PC-3 (cell line): ENCODE results near the gene OR7C2. TPM values are rescaled to one million over a fixed set of nuclear protein-coding genes. Genes with fewer than 3 reads are reported as not detected.

ENCODE experiments used
- ATAC-seq: fragments of 200-7000 bp; cut with Tn5 transposase; 2 replicates; pipeline ENCODE4 v1.9.1; 2020; ENCODE audit warnings: mild to moderate bottlenecking, moderate library complexity
- BruUV-seq: library from RNA; stranded (reverse); fragments of 400-500 nt; replicated peaks from 2 replicates; lab custom pipeline; 2021; lab: Mats Ljungman, UMichigan
- CTCF ChIA-PET: fragments of 300-600 bp; sonication (Branson Sonifier 250); formaldehyde crosslinking; loops from one replicate; lab custom pipeline; 2022; ENCODE audit warnings: antibody characterized with exemption; lab: Charles Lee
- POLR2A ChIA-PET: fragments of 300-600 bp; sonication (Branson Sonifier 250); formaldehyde crosslinking; loops from one replicate; lab custom pipeline; 2022; ENCODE audit warnings: antibody characterized with exemption; ENCODE audit not compliant: unreplicated experiment; lab: Charles Lee
- DNase-seq: peaks from one replicate; pipeline ENCODE4 v3.0.0-alpha.2; 2015
- H2AFZ ChIP-seq: fragments of 300-600 bp; sonication (generic); 2 replicates; pipeline ENCODE4 v1.6.0; 2016; ENCODE audit warnings: antibody characterized with exemption, low read length
- H3F3A ChIP-seq: fragments of 300-600 bp; sonication (generic); one replicate; pipeline ENCODE4 v1.6.0; 2017; ENCODE audit warnings: antibody characterized with exemption, low read length, control low read depth, mild to moderate bottlenecking; ENCODE audit not compliant: unreplicated experiment
- H3K27ac ChIP-seq: fragments of 300-600 bp; sonication (generic); 2 replicates; pipeline ENCODE4 v1.5.1; 2016; ENCODE audit warnings: mild to moderate bottlenecking, low read length
- H3K27me3 ChIP-seq: fragments of 300-600 bp; sonication (generic); 2 replicates; pipeline ENCODE4 v1.6.1; 2016; ENCODE audit warnings: low read length, mixed read lengths
- H3K36me3 ChIP-seq: fragments of 300-600 bp; sonication (generic); 2 replicates; pipeline ENCODE4 v1.6.1; 2016; ENCODE audit warnings: low read depth, mixed run types, low read length, mixed read lengths
- H3K4me1 ChIP-seq: fragments of 300-600 bp; sonication (generic); 2 replicates; pipeline ENCODE4 v1.5.1; 2016; ENCODE audit warnings: low read length; ENCODE audit not compliant: insufficient read depth
- H3K4me2 ChIP-seq: fragments of 300-600 bp; sonication (generic); 2 replicates; pipeline ENCODE4 v1.6.0; 2016; ENCODE audit warnings: low read length
- H3K4me3 ChIP-seq: fragments of 300-600 bp; sonication (generic); 2 replicates; pipeline ENCODE4 v1.5.1; 2016; ENCODE audit warnings: mild to moderate bottlenecking, low read length, mixed read lengths
- H3K79me2 ChIP-seq: fragments of 300-600 bp; sonication (generic); 2 replicates; pipeline ENCODE4 v1.6.1; 2017; ENCODE audit warnings: low read length, mixed read lengths
- H3K9ac ChIP-seq: fragments of 300-600 bp; sonication (generic); 2 replicates; pipeline ENCODE4 v1.6.0; 2016; ENCODE audit warnings: mild to moderate bottlenecking, low read length
- H3K9me2 ChIP-seq: fragments of 300-600 bp; sonication (generic); replicated peaks from 2 replicates; pipeline ENCODE4 v1.6.1; 2016; ENCODE audit warnings: mixed run types, low read length, mixed read lengths
- H3K9me3 ChIP-seq: fragments of 300-600 bp; sonication (generic); 2 replicates; pipeline ENCODE4 v1.6.1; 2016; ENCODE audit warnings: low read length, mixed read lengths
- H4K20me1 ChIP-seq: fragments of 300-600 bp; sonication (generic); 2 replicates; pipeline ENCODE4 v1.6.1; 2016; ENCODE audit warnings: low read length, mixed read lengths
- CTCF ChIP-seq: fragments of 300-600 bp; sonication (generic); conservative IDR thresholded peaks from 2 replicates; pipeline ENCODE4 v1.5.1; 2017; ENCODE audit warnings: antibody characterized with exemption, low read depth, mild to moderate bottlenecking, low read length
- EZH2 ChIP-seq: fragments of 300-600 bp; sonication (generic); IDR thresholded peaks from one replicate; pipeline ENCODE4 v1.6.1; 2017; ENCODE audit warnings: antibody characterized with exemption, mild to moderate bottlenecking, low read length; ENCODE audit not compliant: unreplicated experiment
- EZH2phosphoT487 ChIP-seq: fragments of 300-600 bp; sonication (generic); IDR thresholded peaks from 2 replicates; pipeline ENCODE4 v1.6.1; 2018; ENCODE audit warnings: mild to moderate bottlenecking, antibody characterized with exemption, low read length, borderline replicate concordance
- intact Hi-C: fragments of 100-400 bp; cut with micrococcal nuclease; formaldehyde crosslinking; loops from 2 replicates; pipeline ENCODE4 v1.9.0; 2023
- total RNA-seq: library from RNA; depleted of rRNA; stranded (reverse); fragments of >200 nt; gene quantifications from 2 replicates; pipeline ENCODE4 v1.2.3, GENCODE V29; 2014

OR7C2 gene
- total RNA-seq, 1 experiment from 2014 or later: not detected

GRCh38 chr19:14949876-14950275 is 8.6 kb downstream of the OR7C2 start:
- no TSS peak for BruUV-seq
- H3K9me2 ChIP-seq: no peaks in the 10 kb centered on the region
- H3K4me3 ChIP-seq: no peak overlapping the region
- no peaks in the 10 kb centered on the region for H3F3A ChIP-seq
- DNase-seq: no peak
- H2AFZ ChIP-seq: no peak overlapping the region
- no peak for ATAC-seq
- no peaks in the 10 kb centered on the region for H3K79me2 ChIP-seq
- H3K27me3 ChIP-seq: no peaks in the 10 kb centered on the region
- TF ChIP-seq EZH2 (no peak), EZH2phosphoT487 (no peak), CTCF (no peak)
- H3K9ac ChIP-seq: no peak overlapping the region
- H3K36me3 ChIP-seq: no peaks in the 10 kb centered on the region
- H3K9me3 ChIP-seq: 0 out of 2 replicates have a peak, but pooled peaks cover 2% of the 10 kb centered on the region
- ChIA-PET CTCF (no interaction called here), POLR2A (no interaction called here)
- H3K27ac ChIP-seq: no peak overlapping the region
- H3K4me1 ChIP-seq: no peaks in the 10 kb centered on the region
- H3K4me2 ChIP-seq: no peak overlapping the region
- H4K20me1 ChIP-seq: no peaks in the 10 kb centered on the region
- intact Hi-C loops: no loop called here

DNA sequence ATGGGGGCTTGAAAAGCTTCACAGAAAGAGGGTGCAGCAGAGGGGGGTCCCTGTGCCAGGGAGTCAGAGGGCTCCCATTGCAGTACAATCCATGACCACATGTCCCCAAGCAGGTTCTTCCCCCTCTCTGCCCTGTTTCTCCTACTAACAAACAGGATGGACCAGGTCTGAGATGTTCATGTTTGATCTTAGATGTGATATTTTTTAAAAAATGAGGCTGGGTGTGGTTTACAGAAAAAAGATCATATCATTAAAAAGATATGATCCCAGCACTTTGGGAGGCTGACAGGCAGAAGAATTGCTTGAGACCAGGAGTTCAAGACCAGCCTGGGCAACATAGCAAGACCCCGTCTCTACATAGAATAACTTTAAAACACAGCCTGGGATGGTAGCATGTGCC is 9.1 kb downstream of the OR7C2 start:
- H3K4me1 ChIP-seq: no peaks in the 10 kb centered on the region
- no peak for DNase-seq
- CTCF ChIA-PET: no interaction called here
- H3K4me3 ChIP-seq: no peak overlapping the region
- POLR2A ChIA-PET: no interaction called here
- no peak overlapping the region for H3K27ac ChIP-seq
- ATAC-seq: no peak
- BruUV-seq: no TSS peak
- H3F3A ChIP-seq: no peaks in the 10 kb centered on the region
- no peak overlapping the region for H3K9ac ChIP-seq
- no peak for TF ChIP-seq EZH2phosphoT487
- TF ChIP-seq CTCF: no peak
- TF ChIP-seq EZH2: no peak
- H3K9me2 ChIP-seq: no peaks in the 10 kb centered on the region
- H3K36me3 ChIP-seq: no peaks in the 10 kb centered on the region
- no peaks in the 10 kb centered on the region for H4K20me1 ChIP-seq
- H3K4me2 ChIP-seq: no peak overlapping the region
- no peaks in the 10 kb centered on the region for H3K27me3 ChIP-seq
- H3K9me3 ChIP-seq: no peaks in the 10 kb centered on the region
- H3K79me2 ChIP-seq: no peaks in the 10 kb centered on the region
- no peak overlapping the region for H2AFZ ChIP-seq
- intact Hi-C loops: no loop called here

GRCh38 chr19:14952767-14953166 is 11.5 kb downstream of the OR7C2 start:
- POLR2A ChIA-PET: no interaction called here
- Histone ChIP-seq H3K9ac (no peak overlapping the region), H2AFZ (no peak overlapping the region), H3K4me3 (no peak overlapping the region), H3F3A (no peaks in the 10 kb centered on the region), H3K27me3 (no peaks in the 10 kb centered on the region), H3K4me1 (no peaks in the 10 kb centered on the region), H4K20me1 (no peaks in the 10 kb centered on the region), H3K79me2 (no peaks in the 10 kb centered on the region), H3K9me2 (no peaks in the 10 kb centered on the region), H3K27ac (no peak overlapping the region), H3K4me2 (no peak overlapping the region), H3K9me3 (0 out of 2 replicates have a peak, but pooled peaks cover 4% of the 10 kb centered on the region), H3K36me3 (no peaks in the 10 kb centered on the region)
- DNase-seq (no peak), ATAC-seq (no peak)
- CTCF ChIA-PET: no interaction called here
- intact Hi-C loops: no loop called here
- TF ChIP-seq EZH2 (no peak), EZH2phosphoT487 (no peak), CTCF (no peak)
- BruUV-seq: no TSS peak
